Trophoblast cell (in vitro differentiated cells and primary cell): ENCODE measurements around the gene SEZ6.

Experiments used
- DNase-seq, 2 donors: peaks; one replicate each; pipeline ENCODE4 v3.0.0-alpha.2; 2016
- H2AFZ ChIP-seq: 2 replicates; pipeline ENCODE4 v1.6.1; 2013; ENCODE audit warnings: low read length, moderate library complexity, mild to moderate bottlenecking; ENCODE audit not compliant: insufficient read depth, poor library complexity
- H2AK5ac ChIP-seq: 2 replicates; pipeline ENCODE4 v1.6.1; 2013; ENCODE audit warnings: mild to moderate bottlenecking, low read length
- H2BK120ac ChIP-seq: 2 replicates; pipeline ENCODE4 v1.6.1; 2013; ENCODE audit warnings: low read length, mild to moderate bottlenecking, moderate library complexity; ENCODE audit not compliant: insufficient read depth, poor library complexity
- H2BK12ac ChIP-seq: 2 replicates; pipeline ENCODE4 v1.6.1; 2013; ENCODE audit warnings: mild to moderate bottlenecking, low read length, moderate library complexity
- H2BK5ac ChIP-seq: 2 replicates; pipeline ENCODE4 v1.6.1; 2013; ENCODE audit warnings: low read length, low read depth, moderate library complexity, mild to moderate bottlenecking; ENCODE audit not compliant: poor library complexity
- H3K14ac ChIP-seq: 2 replicates; pipeline ENCODE4 v1.6.1; 2013; ENCODE audit warnings: mild to moderate bottlenecking, low read length
- H3K18ac ChIP-seq: 2 replicates; pipeline ENCODE4 v1.6.1; 2013; ENCODE audit warnings: mild to moderate bottlenecking, low read length
- H3K23ac ChIP-seq: 2 replicates; pipeline ENCODE4 v1.6.1; 2013; ENCODE audit warnings: low read length
- H3K27ac ChIP-seq: 2 replicates; pipeline ENCODE4 v1.5.1; 2013; ENCODE audit warnings: low read depth, mild to moderate bottlenecking, inconsistent platforms, low read length, moderate library complexity
- H3K27me3 ChIP-seq: 2 replicates; pipeline ENCODE4 v1.6.1; 2013; ENCODE audit warnings: inconsistent platforms, mild to moderate bottlenecking, low read length, moderate library complexity; ENCODE audit not compliant: insufficient read depth
- H3K36me3 ChIP-seq, 2 experiments: 1 replicate in 1 of 2; 2 replicates in 1 of 2; pipeline ENCODE4 v1.6.1; 2013; ENCODE audit warnings: low read length in 2 of 2, mild to moderate bottlenecking in 2 of 2, moderate library complexity in 1 of 2; ENCODE audit not compliant: insufficient read depth in 2 of 2, control insufficient read depth in 1 of 2
- H3K4ac ChIP-seq: 2 replicates; pipeline ENCODE4 v1.6.1; 2013; ENCODE audit warnings: low read depth, mild to moderate bottlenecking, low read length, moderate library complexity
- H3K4me1 ChIP-seq, 2 experiments: 1 replicate in 1 of 2; 2 replicates in 1 of 2; pipeline ENCODE4 v1.6.1; 2013; ENCODE audit warnings: low read length in 2 of 2, mild to moderate bottlenecking in 2 of 2, moderate library complexity in 1 of 2; ENCODE audit not compliant: insufficient read depth in 2 of 2, control insufficient read depth in 1 of 2
- H3K4me2 ChIP-seq: 2 replicates; pipeline ENCODE4 v1.6.1; 2013; ENCODE audit warnings: inconsistent platforms, mild to moderate bottlenecking, low read length, moderate library complexity
- H3K4me3 ChIP-seq: 2 replicates; pipeline ENCODE4 v1.5.1; 2013; ENCODE audit warnings: mild to moderate bottlenecking, low read depth, low read length, inconsistent platforms
- H3K79me1 ChIP-seq: one replicate; pipeline ENCODE4 v1.6.1; 2013; ENCODE audit warnings: low read length
- H3K79me2 ChIP-seq: 2 replicates; pipeline ENCODE4 v1.6.1; 2013; ENCODE audit warnings: low read length, mild to moderate bottlenecking; ENCODE audit not compliant: control insufficient read depth, insufficient read depth, poor library complexity
- H3K9ac ChIP-seq: 2 replicates; pipeline ENCODE4 v1.6.1; 2013; ENCODE audit warnings: mild to moderate bottlenecking, low read length
- H3K9me3 ChIP-seq: 2 replicates; pipeline ENCODE4 v1.6.1; 2013; ENCODE audit warnings: low read depth, mild to moderate bottlenecking, control low read depth, inconsistent platforms, low read length; ENCODE audit not compliant: insufficient read depth
- H4K12ac ChIP-seq: 2 replicates; pipeline ENCODE4 v1.6.1; 2013; ENCODE audit warnings: low read depth, mild to moderate bottlenecking, low read length, moderate library complexity
- H4K8ac ChIP-seq: 2 replicates; pipeline ENCODE4 v1.6.1; 2013; ENCODE audit warnings: low read depth, mild to moderate bottlenecking, low read length, moderate library complexity
- H4K91ac ChIP-seq: one replicate; pipeline ENCODE4 v1.6.1; 2013; ENCODE audit warnings: low read depth, mild to moderate bottlenecking, low read length, moderate library complexity
- WGBS: extraction: QIAGEN DNeasy Blood & Tissue Kit; methylation state at CpG from one replicate; pipeline ENCODE4 v1.1.7; 2013; ENCODE audit warnings: missing lambda C conversion rate; ENCODE audit not compliant: insufficient read length, insufficient coverage; ENCODE audit errors: extremely low coverage; 5-methylcytosine and 5-hydroxymethylcytosine counted together

Gene SEZ6

GRCh38 chr17:28983286-28984230 lies 22.3 kb downstream of the SEZ6 start:
- Histone ChIP-seq H3K18ac (no peak overlapping the region), H3K9me3 (peaks cover 2% of the 10 kb centered on the region), H3K4me1 (no peaks in the 10 kb centered on the region), H3K4me2 (no peak overlapping the region), H3K27ac (no peak overlapping the region), H4K12ac (no peak overlapping the region), H3K79me1 (no peaks in the 10 kb centered on the region), H2BK5ac (no peak overlapping the region), H2BK120ac (no peak overlapping the region), H3K36me3 (no peaks in the 10 kb centered on the region), H3K4ac (no peak overlapping the region), H4K91ac (no peak overlapping the region), H3K27me3 (peaks cover 5% of the 10 kb centered on the region), H3K14ac (no peak overlapping the region), H2AK5ac (no peak overlapping the region), H3K23ac (no peak overlapping the region), H4K8ac (no peak overlapping the region), H3K79me2 (no peaks in the 10 kb centered on the region), H2AFZ (no peak overlapping the region), H3K4me3 (no peak overlapping the region), H2BK12ac (no peak overlapping the region), H3K9ac (no peak overlapping the region)
- no peak for DNase-seq
- no CpG with 5 or more reads among the region's 7 CpGs for WGBS

- H4K12ac ChIP-seq, result no peak overlapping the region
- no peaks in the 10 kb centered on the region for H3K79me1 ChIP-seq
- no peak overlapping the region for H3K4ac ChIP-seq
- H3K14ac ChIP-seq, result no peak overlapping the region
- WGBS, result no CpG with 5 or more reads among the region's 11 CpGs
- H3K4me3 ChIP-seq, result no peak overlapping the region
- H3K18ac ChIP-seq, result no peak overlapping the region
- no peaks in the 10 kb centered on the region for H3K4me1 ChIP-seq
- no peak overlapping the region for H2AK5ac ChIP-seq
- no peak overlapping the region for H3K4me2 ChIP-seq
- no peak overlapping the region for H4K91ac ChIP-seq
- H3K36me3 ChIP-seq, result no peaks in the 10 kb centered on the region
- H3K27ac ChIP-seq, result no peak overlapping the region
- no peak overlapping the region for H2BK12ac ChIP-seq
- H2BK120ac ChIP-seq, result no peak overlapping the region
- H4K8ac ChIP-seq, result no peak overlapping the region
- H3K23ac ChIP-seq, result no peak overlapping the region
- peaks cover 5% of the 10 kb centered on the region for H3K27me3 ChIP-seq
- H3K9ac ChIP-seq, result no peak overlapping the region
- H2BK5ac ChIP-seq, result no peak overlapping the region
- no peak overlapping the region for H2AFZ ChIP-seq
- no peaks in the 10 kb centered on the region for H3K79me2 ChIP-seq
- no peaks in the 10 kb centered on the region for H3K9me3 ChIP-seq
- DNase-seq, result peak; percentile 60 to 91
Observed at GRCh38 chr17:28982131-28982793, 23.6 kb downstream of the SEZ6 start.

GRCh38 chr17:28978356-28978964 lies 27.4 kb downstream of the SEZ6 start:
- no peaks in the 10 kb centered on the region for H3K79me2 ChIP-seq
- no peak for DNase-seq
- H3K79me1 ChIP-seq, result no peaks in the 10 kb centered on the region
- H2AK5ac ChIP-seq, result no peak overlapping the region
- H2BK12ac ChIP-seq, result no peak overlapping the region
- H2BK120ac ChIP-seq, result no peak overlapping the region
- H4K8ac ChIP-seq, result no peak overlapping the region
- no peak overlapping the region for H3K4ac ChIP-seq
- H2AFZ ChIP-seq, result no peak overlapping the region
- no peak overlapping the region for H4K91ac ChIP-seq
- no peak overlapping the region for H3K4me2 ChIP-seq
- no peaks in the 10 kb centered on the region for H3K27me3 ChIP-seq
- H2BK5ac ChIP-seq, result no peak overlapping the region
- no peak overlapping the region for H3K9ac ChIP-seq
- H3K4me1 ChIP-seq, result peaks cover 0 to 5% of the 10 kb centered on the region in 2 experiments
- no peak overlapping the region for H3K23ac ChIP-seq
- H3K27ac ChIP-seq, result no peak overlapping the region
- H3K36me3 ChIP-seq, result no peaks in the 10 kb centered on the region
- no peak overlapping the region for H3K18ac ChIP-seq
- no peak overlapping the region for H3K14ac ChIP-seq
- peaks cover 1% of the 10 kb centered on the region for H3K9me3 ChIP-seq
- H4K12ac ChIP-seq, result no peak overlapping the region
- no peak overlapping the region for H3K4me3 ChIP-seq
- no CpG with 5 or more reads among the region's 2 CpGs for WGBS

GRCh38 chr17:28977659-28978355 lies 28.0 kb downstream of the SEZ6 start:
- H2BK120ac ChIP-seq, result no peak overlapping the region
- no peak for DNase-seq
- H3K27me3 ChIP-seq, result no peaks in the 10 kb centered on the region
- no CpG with 5 or more reads among the region's 8 CpGs for WGBS
- H3K9ac ChIP-seq, result no peak overlapping the region
- H3K27ac ChIP-seq, result no peak overlapping the region
- H3K36me3 ChIP-seq, result no peaks in the 10 kb centered on the region
- no peak overlapping the region for H3K4ac ChIP-seq
- no peak overlapping the region for H4K8ac ChIP-seq
- no peaks in the 10 kb centered on the region for H3K79me1 ChIP-seq
- H3K18ac ChIP-seq, result no peak overlapping the region
- H4K91ac ChIP-seq, result no peak overlapping the region
- H3K4me3 ChIP-seq, result peak overlapping the region; percentile 6
- H3K4me2 ChIP-seq, result no peak overlapping the region
- no peak overlapping the region for H2BK12ac ChIP-seq
- no peak overlapping the region for H2BK5ac ChIP-seq
- no peaks in the 10 kb centered on the region for H3K79me2 ChIP-seq
- no peak overlapping the region for H2AK5ac ChIP-seq
- H3K9me3 ChIP-seq, result peaks cover 1% of the 10 kb centered on the region
- H2AFZ ChIP-seq, result no peak overlapping the region
- peaks cover 0 to 5% of the 10 kb centered on the region in 2 experiments for H3K4me1 ChIP-seq
- no peak overlapping the region for H4K12ac ChIP-seq
- no peak overlapping the region for H3K23ac ChIP-seq
- no peak overlapping the region for H3K14ac ChIP-seq
